Measurements from ENCODE around the gene CPM. TPM values are rescaled to one million over a fixed set of nuclear protein-coding genes. Genes with fewer than 3 reads are reported as not detected.

The CPM gene
- total and polyA plus RNA-seq, 12 donors, result 2.1 to 17.8 (median 5.4) TPM

DNA sequence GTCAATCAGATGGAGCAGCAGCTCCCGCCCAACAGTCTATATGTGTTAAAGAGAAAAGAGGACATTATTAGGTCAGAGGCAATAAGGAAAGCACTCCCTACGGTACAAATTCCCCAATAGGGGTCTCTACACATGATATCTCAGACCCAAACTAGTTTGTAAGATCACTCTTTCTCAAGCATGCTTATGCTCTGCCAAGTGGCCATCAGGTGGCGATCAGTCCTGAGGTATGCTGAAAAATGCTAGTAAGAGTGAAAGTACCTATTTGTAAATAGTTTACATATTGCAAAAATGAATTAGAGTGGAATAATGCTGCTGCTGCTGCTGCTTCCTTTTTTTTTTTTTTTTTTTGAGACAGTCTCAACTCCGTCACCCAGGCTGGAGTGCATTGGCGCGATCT lies 61.0 kb downstream of the CPM start:
- Histone ChIP-seq H3K4me3 (no peak overlapping the region), H3K27ac (no peak overlapping the region), H3K9me3 (no peaks in the 10 kb centered on the region), H3K4me1 (peaks cover 0 to 9% (median 0%) of the 10 kb centered on the region in 9 donors), H3K36me3 (peaks cover 0 to 39% (median 0%) of the 10 kb centered on the region in 9 donors), H3K27me3 (peaks cover 0 to 3% (median 0%) of the 10 kb centered on the region in 7 donors)
- TF ChIP-seq, protein P1, sequence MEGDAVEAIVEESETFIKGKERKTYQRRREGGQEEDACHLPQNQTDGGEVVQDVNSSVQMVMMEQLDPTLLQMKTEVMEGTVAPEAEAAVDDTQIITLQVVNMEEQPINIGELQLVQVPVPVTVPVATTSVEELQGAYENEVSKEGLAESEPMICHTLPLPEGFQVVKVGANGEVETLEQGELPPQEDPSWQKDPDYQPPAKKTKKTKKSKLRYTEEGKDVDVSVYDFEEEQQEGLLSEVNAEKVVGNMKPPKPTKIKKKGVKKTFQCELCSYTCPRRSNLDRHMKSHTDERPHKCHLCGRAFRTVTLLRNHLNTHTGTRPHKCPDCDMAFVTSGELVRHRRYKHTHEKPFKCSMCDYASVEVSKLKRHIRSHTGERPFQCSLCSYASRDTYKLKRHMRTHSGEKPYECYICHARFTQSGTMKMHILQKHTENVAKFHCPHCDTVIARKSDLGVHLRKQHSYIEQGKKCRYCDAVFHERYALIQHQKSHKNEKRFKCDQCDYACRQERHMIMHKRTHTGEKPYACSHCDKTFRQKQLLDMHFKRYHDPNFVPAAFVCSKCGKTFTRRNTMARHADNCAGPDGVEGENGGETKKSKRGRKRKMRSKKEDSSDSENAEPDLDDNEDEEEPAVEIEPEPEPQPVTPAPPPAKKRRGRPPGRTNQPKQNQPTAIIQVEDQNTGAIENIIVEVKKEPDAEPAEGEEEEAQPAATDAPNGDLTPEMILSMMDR (IDR thresholded peaks at IDR 0.05), result peak in 2 of 9 donors; percentile 4 to 12
- DNase-seq (no peak), ATAC-seq (no peak)
- intact Hi-C loops (cut with DNase I), result loop anchor here in 1 of 10 donors (10.0 kb wide), 1 partner anchor 283 kb away; no protein-coding TSS in a partner anchor
- 85 to 87% methylated on average over 6 of the region's 6 CpGs for WGBS, 2 donors

DNA sequence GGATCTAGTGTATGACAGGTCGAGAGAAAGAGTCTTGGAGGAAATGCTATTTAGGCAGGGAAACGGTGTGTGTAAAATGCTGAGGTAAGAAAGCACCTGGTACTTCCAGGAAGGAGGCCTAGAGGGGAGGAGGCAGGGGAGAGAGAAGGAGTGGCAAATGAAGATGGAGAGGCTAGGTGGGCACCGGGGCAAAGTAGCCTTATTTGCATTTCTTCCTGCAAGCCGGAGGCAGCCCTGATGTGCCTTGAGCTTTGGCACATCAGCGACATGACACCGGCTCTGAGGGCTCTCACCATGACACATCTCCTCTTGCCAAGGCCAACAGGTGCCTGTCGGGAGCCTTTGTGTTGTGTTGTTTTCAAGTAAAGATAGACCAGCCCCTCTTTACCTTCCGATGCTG lies 61.6 kb downstream of the CPM start:
- 86 to 87% methylated on average over 8 of the region's 8 CpGs for WGBS, 2 donors
- no peak overlapping the region for H3K4me3 ChIP-seq
- TF ChIP-seq, protein P1 (IDR thresholded peaks at IDR 0.05), result no peak
- H3K9me3 ChIP-seq, result no peaks in the 10 kb centered on the region
- intact Hi-C loops (cut with DNase I), result loop anchor here in 1 of 10 donors (10.0 kb wide), 1 partner anchor 283 kb away; no protein-coding TSS in a partner anchor
- DNase-seq, result no peak
- peaks cover 0 to 39% (median 0%) of the 10 kb centered on the region in 9 donors for H3K36me3 ChIP-seq
- ATAC-seq, result no peak
- H3K4me1 ChIP-seq, result peaks cover 0 to 4% (median 0%) of the 10 kb centered on the region in 9 donors
- no peak overlapping the region for H3K27ac ChIP-seq
- peaks cover 0 to 3% (median 0%) of the 10 kb centered on the region in 7 donors for H3K27me3 ChIP-seq

DNA sequence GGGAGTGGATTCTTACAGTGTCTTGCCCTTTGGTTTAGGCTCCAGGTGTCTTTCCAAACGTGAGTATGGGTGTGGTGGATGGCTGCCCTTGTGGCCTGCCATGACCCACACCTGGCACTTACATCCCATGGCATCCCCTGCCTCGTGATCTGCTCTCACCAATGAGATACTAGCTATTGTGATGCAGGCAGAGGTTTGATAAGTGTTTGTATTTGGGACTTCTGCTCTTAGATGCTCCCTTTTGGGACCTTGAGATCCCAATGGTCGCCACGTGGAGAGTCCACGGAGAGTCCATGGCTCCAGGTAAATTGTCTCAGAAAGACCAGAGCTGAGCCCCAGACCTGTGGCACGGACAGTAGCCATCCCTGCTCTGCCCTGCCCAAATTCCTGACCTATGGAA lies 62.5 kb downstream of the CPM start:
- intact Hi-C loops (cut with DNase I), result loop anchor here in 1 of 10 donors (10.0 kb wide), 1 partner anchor 284 kb away; no protein-coding TSS in a partner anchor

DNA sequence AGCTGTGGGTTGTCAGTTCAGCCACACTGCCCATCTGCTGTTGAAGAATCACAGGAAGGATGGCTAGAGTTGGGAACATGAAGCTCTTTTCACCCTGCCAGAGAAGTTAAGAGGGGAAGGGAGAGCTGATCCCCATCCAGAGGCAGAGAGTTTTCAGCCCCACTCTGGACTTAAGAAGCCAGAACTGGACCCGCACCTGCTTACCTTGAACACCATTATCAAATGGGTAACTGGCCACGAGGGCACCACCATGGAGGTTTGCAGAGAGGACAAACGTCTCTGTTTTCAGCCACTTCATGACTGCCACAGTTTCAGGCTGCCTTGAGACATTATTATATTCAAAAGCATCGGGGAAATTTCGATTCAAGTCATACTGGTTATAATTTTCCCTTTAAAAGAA lies 63.0 kb downstream of the CPM start:
- Histone ChIP-seq H3K4me1 (no peaks in the 10 kb centered on the region), H3K9me3 (no peaks in the 10 kb centered on the region), H3K27me3 (peaks cover 0 to 3% (median 0%) of the 10 kb centered on the region in 7 donors), H3K4me3 (no peak overlapping the region), H3K36me3 (peaks cover 0 to 39% (median 0%) of the 10 kb centered on the region in 9 donors), H3K27ac (no peak overlapping the region)
- TF ChIP-seq, protein P1 (IDR thresholded peaks at IDR 0.05), result no peak
- WGBS, 2 donors, result 86 to 91% methylated on average over 5 of the region's 5 CpGs
- ATAC-seq (no peak), DNase-seq (no peak)
- intact Hi-C loops (cut with DNase I), result loop anchor here in 1 of 10 donors (10.0 kb wide), 1 partner anchor 285 kb away; no protein-coding TSS in a partner anchor

More for the DNA sequence above, 62.5 kb downstream of the CPM start:
- no peak for ATAC-seq
- H3K9me3 ChIP-seq, result no peaks in the 10 kb centered on the region
- no peaks in the 10 kb centered on the region for H3K4me1 ChIP-seq
- H3K36me3 ChIP-seq, result peaks cover 0 to 39% (median 0%) of the 10 kb centered on the region in 9 donors
- TF ChIP-seq, protein P1 (IDR thresholded peaks at IDR 0.05), result no peak
- peaks cover 0 to 3% (median 0%) of the 10 kb centered on the region in 7 donors for H3K27me3 ChIP-seq
- no peak overlapping the region for H3K4me3 ChIP-seq
- DNase-seq, result no peak
- WGBS, 2 donors, result 87 to 90% methylated on average over 6 of the region's 6 CpGs
- H3K27ac ChIP-seq, result no peak overlapping the region

Measured in heart right ventricle (tissue), 16 donors.